Natural killer cell (primary cell): Measurements from ENCODE around the gene GCLC. TPM values are rescaled to one million over a fixed set of nuclear protein-coding genes. Genes with fewer than 3 reads are reported as not detected.

ENCODE experiments used
- ATAC-seq, 3 donors: fragments of 150-1000 bp in 2 of 3; fragments of 200-7000 bp in 1 of 3; cut with Tn5 transposase; 1 replicate in 1 of 3; 2 replicates in 2 of 3; pipeline ENCODE4 v1.10.0; 2021; ENCODE audit warnings: mild to moderate bottlenecking in 2 of 3, moderate library complexity in 2 of 3
- DNase-seq, 2 donors: peaks; one replicate each; pipeline versions ENCODE4 v3.0.0 to v3.0.0-alpha.2; 2013 to 2021; ENCODE audit warnings: mixed read lengths in 1 of 2
- H3K27ac ChIP-seq: one replicate; pipeline ENCODE4 v1.5.1; 2013; ENCODE audit warnings: mild to moderate bottlenecking, low read length
- H3K27me3 ChIP-seq: one replicate; pipeline ENCODE4 v1.6.1; 2013; ENCODE audit warnings: low read length; ENCODE audit not compliant: control insufficient read depth, insufficient read depth
- H3K36me3 ChIP-seq: one replicate; pipeline ENCODE4 v1.6.1; 2013; ENCODE audit warnings: low read length; ENCODE audit not compliant: control insufficient read depth, insufficient read depth
- H3K4me1 ChIP-seq: one replicate; pipeline ENCODE4 v1.6.1; 2013; ENCODE audit warnings: low read length; ENCODE audit not compliant: control insufficient read depth, insufficient read depth
- H3K4me3 ChIP-seq: one replicate; pipeline ENCODE4 v1.5.1; 2013; ENCODE audit warnings: low read length
- H3K9me3 ChIP-seq: one replicate; pipeline ENCODE4 v1.6.1; 2013; ENCODE audit warnings: low read length; ENCODE audit not compliant: control insufficient read depth, insufficient read depth
- H3K27ac Mint-ChIP-seq, 2 donors: one replicate each; pipeline ENCODE4 v1.8.0; 2022; ENCODE audit warnings: mild to moderate bottlenecking in 2 of 2, mixed read lengths in 2 of 2, moderate library complexity in 1 of 2
- H3K27me3 Mint-ChIP-seq, 2 donors: one replicate each; pipeline ENCODE4 v1.8.0; 2022; ENCODE audit warnings: low read depth in 2 of 2, mixed read lengths in 2 of 2
- H3K36me3 Mint-ChIP-seq: one replicate; pipeline ENCODE4 v1.8.0; 2022; ENCODE audit warnings: mixed read lengths
- H3K4me1 Mint-ChIP-seq, 2 donors: one replicate each; pipeline ENCODE4 v1.8.0; 2022; ENCODE audit warnings: mixed read lengths in 2 of 2
- H3K4me3 Mint-ChIP-seq: one replicate; pipeline ENCODE4 v1.8.0; 2022; ENCODE audit warnings: mild to moderate bottlenecking, moderate library complexity, mixed read lengths
- H3K9me3 Mint-ChIP-seq, 2 donors: one replicate each; pipeline ENCODE4 v1.8.0; 2022; ENCODE audit warnings: mixed read lengths in 2 of 2
- WGBS: methylation state at CpG from one replicate; pipeline ENCODE4 v1.1.7; 2013; ENCODE audit warnings: missing lambda C conversion rate; ENCODE audit not compliant: insufficient coverage; 5-methylcytosine and 5-hydroxymethylcytosine counted together
- intact Hi-C: fragments of 100-400 bp; cut with micrococcal nuclease; formaldehyde crosslinking; loops from one replicate; pipeline ENCODE4 v1.14.2; 2022
- total RNA-seq, 4 donors: library from RNA; stranded (reverse); fragments of 120-200 nt in 1 of 4; gene quantifications; one replicate each; pipeline versions ENCODE4 v1.2.3 to v1.2.4, GENCODE V29; 2013 to 2022
- TF ChIP-seq, protein P1 (sequence below): fragments of 200-600 bp; IDR thresholded peaks from one replicate; pipeline ENCODE4 v1.8.0; 2022; ENCODE audit warnings: antibody characterized with exemption

Gene GCLC
- total RNA-seq, 3 donors from 2014 or later (not counting 1 experiment from before 2014, with no cell fraction given) = 39.0 to 52.7 (median 39.2) TPM

DNA sequence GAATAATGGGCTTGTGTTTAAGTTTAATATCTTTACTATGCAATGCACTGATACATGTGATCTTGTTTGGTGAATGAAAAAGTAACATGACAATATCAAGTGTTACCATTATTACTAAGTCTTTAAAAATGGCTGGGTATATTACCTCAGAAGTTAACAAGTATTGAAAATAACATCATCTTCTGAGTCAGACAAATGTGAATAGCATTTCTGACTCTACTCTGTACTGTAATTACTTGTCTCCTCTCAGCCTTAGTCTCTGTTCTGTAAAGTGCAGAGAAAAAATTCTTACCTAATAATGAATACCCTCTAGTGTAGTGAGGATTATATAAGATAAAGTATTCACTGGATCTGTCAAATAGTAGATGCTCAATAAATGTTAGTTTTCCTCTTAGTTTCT lies 47.0 kb upstream of the GCLC start:
- no peak overlapping the region for H3K4me3 Mint-ChIP-seq
- Histone ChIP-seq H3K27ac (no peak overlapping the region), H3K36me3 (no peaks in the 10 kb centered on the region), H3K27me3 (no peaks in the 10 kb centered on the region), H3K9me3 (no peaks in the 10 kb centered on the region), H3K4me1 (no peaks in the 10 kb centered on the region), H3K4me3 (no peak overlapping the region)
- H3K27ac Mint-ChIP-seq = no peak overlapping the region
- no peaks in the 10 kb centered on the region for H3K9me3 Mint-ChIP-seq
- ATAC-seq (no peak), DNase-seq (no peak)
- intact Hi-C loops = no loop called here
- H3K36me3 Mint-ChIP-seq = no peaks in the 10 kb centered on the region
- peaks cover 0 to 7% of the 10 kb centered on the region in 2 donors for H3K27me3 Mint-ChIP-seq
- TF ChIP-seq, protein P1, sequence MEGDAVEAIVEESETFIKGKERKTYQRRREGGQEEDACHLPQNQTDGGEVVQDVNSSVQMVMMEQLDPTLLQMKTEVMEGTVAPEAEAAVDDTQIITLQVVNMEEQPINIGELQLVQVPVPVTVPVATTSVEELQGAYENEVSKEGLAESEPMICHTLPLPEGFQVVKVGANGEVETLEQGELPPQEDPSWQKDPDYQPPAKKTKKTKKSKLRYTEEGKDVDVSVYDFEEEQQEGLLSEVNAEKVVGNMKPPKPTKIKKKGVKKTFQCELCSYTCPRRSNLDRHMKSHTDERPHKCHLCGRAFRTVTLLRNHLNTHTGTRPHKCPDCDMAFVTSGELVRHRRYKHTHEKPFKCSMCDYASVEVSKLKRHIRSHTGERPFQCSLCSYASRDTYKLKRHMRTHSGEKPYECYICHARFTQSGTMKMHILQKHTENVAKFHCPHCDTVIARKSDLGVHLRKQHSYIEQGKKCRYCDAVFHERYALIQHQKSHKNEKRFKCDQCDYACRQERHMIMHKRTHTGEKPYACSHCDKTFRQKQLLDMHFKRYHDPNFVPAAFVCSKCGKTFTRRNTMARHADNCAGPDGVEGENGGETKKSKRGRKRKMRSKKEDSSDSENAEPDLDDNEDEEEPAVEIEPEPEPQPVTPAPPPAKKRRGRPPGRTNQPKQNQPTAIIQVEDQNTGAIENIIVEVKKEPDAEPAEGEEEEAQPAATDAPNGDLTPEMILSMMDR = no peak
- no peaks in the 10 kb centered on the region for H3K4me1 Mint-ChIP-seq

DNA sequence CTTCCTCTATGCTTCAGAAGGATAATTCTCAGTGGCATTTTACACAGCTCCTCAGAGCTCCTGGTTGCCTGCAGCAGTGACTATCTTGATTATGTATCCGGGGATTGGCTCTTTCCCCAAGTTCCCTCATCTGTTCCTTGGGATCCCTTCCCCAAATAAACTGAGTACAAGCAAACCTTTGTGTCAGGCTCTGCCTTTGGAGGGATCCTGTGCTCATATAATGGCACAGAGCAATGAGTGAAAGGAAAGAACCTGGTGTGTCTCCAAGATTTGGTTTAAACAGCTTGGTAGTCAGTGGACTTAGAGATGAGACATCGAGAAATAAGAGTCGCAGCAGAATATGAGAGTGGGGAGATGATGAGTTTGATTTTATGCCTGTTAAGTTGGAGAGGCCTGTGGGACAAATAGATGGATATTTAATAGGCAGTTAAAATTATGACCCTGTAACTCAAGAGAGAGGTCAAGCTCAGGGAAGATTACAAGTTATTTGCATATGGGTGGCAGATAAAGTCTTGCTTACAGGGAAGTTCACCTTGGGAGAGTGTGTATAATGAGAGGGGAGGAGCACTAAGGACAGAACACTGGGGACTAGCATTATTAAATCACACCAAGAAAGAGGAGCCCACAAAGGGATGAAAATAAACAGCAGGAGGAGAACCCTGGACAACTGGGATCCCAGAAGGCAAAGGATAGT lies 44.1 kb upstream of the GCLC start:
- no peak overlapping the region for H3K4me3 Mint-ChIP-seq
- TF ChIP-seq, protein P1 = no peak

DNA sequence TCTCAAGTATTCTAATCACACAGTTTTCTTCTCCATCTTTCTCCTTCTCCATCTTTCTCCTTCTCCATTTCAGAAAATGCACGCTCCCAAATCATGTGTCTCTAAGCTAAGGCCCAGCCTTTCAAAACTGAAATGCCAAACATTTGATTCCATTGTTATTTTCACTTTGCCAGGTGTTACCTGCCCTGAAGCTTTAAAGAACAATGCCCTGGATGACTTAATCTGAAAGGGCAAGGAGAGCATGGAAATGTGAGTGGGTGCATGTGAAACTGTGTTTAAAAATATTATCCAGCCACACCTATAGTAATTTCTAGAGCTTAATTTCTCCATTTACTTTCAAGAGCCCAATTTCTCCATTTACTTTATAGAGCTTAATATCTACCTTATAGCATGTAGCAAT lies 42.4 kb upstream of the GCLC start:
- Histone ChIP-seq H3K27ac (no peak overlapping the region), H3K9me3 (no peaks in the 10 kb centered on the region), H3K27me3 (no peaks in the 10 kb centered on the region), H3K4me3 (no peak overlapping the region), H3K36me3 (no peaks in the 10 kb centered on the region), H3K4me1 (no peaks in the 10 kb centered on the region)
- peaks cover 3 to 7% of the 10 kb centered on the region in 2 donors for H3K27me3 Mint-ChIP-seq
- intact Hi-C loops = no loop called here
- H3K4me1 Mint-ChIP-seq = peaks cover 0 to 10% of the 10 kb centered on the region in 2 donors
- ATAC-seq (no peak), DNase-seq (no peak)
- H3K27ac Mint-ChIP-seq = no peak overlapping the region
- no peaks in the 10 kb centered on the region for H3K9me3 Mint-ChIP-seq
- WGBS = 100% methylated on average over 1 of the region's 1 CpG
- TF ChIP-seq, protein P1 = no peak
- H3K4me3 Mint-ChIP-seq = no peak overlapping the region
- no peaks in the 10 kb centered on the region for H3K36me3 Mint-ChIP-seq

More for the DNA sequence above, 44.1 kb upstream of the GCLC start:
- H3K27ac ChIP-seq = no peak overlapping the region
- no peaks in the 10 kb centered on the region for H3K27me3 ChIP-seq
- H3K27ac Mint-ChIP-seq = no peak overlapping the region
- no peaks in the 10 kb centered on the region for H3K9me3 ChIP-seq
- DNase-seq = no peak
- H3K36me3 Mint-ChIP-seq = no peaks in the 10 kb centered on the region
- ATAC-seq = no peak
- intact Hi-C loops = no loop called here
- H3K36me3 ChIP-seq = no peaks in the 10 kb centered on the region
- H3K4me1 ChIP-seq = no peaks in the 10 kb centered on the region
- peaks cover 0 to 10% of the 10 kb centered on the region in 2 donors for H3K4me1 Mint-ChIP-seq
- H3K27me3 Mint-ChIP-seq = peaks cover 0 to 7% of the 10 kb centered on the region in 2 donors
- WGBS = 94% methylated on average over 3 of the region's 3 CpGs
- no peaks in the 10 kb centered on the region for H3K9me3 Mint-ChIP-seq
- H3K4me3 ChIP-seq = no peak overlapping the region
